GM20431 (cell line): ENCODE results near the gene FRMD6.

Experiments
- in situ Hi-C: fragments of 300-500 bp; cut with MseI, MboI; formaldehyde crosslinking; loops from one replicate; pipeline ENCODE4 v1.15.0; 2020; ENCODE audit warnings: low sequenced_read_pairs; ENCODE audit not compliant: unreplicated experiment

Gene FRMD6

DNA sequence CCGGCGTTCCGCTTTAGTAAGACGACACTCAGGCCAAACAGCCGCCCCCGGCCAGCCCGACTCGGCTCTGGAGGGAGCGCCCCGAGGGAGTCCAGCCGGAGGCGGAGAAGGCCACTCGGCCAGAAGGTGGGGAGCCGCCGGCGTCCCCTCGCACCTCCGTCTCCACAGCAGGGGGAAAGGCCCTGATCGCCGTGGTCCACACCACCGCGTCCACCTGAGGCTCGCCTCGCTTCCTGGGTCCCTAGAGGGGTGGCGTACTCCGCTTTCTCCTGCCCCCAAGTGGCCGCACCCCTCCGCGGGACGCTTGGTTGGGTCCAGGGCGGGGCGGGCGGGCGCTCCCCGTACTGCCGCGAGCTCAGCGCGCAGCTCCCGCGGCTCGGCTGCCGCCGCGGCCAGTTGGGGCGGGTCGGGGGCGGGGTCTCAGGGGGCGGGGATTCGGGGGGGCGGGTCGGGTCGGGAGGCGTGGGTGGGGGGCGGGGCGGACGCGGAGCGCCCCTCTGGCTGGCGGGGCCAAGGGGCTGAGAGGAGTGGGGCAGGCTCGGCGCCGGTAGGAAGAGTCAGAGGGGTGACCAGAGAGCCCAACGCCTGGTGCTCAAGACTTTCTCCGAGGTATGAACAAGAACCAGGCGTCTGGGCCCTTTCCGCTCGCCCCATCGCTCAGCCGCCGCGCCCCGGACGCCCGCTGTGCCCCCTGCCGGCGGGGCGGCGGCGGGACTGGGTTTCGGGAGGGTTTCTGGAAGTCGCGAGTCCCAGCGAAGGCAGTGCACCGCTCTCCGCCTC, at the start of gene FRMD6:
Gene FRMD6 (plus strand): TSS at position 523 of the 780 bp plus-strand sequence. CDS start 37,927 bp downstream, outside the sequence.
- in situ Hi-C loops = no loop called here

DNA sequence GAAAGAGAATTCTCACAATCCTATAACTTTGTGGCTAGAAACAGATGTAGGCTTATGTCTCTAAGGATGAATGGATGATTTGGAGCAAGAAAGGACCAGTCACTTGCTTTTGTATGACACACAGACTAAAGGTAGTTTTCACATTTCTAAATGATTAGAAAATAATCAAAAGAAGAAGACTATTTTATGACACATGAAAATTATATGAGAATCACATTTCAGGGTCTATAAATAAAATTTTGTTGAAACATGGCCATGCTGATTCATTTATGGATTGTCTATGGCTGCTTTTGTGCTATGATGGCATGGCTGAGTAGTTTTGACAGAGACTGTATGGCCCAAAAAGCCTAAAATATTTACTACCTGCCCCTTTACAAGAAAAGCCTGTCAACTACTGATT, 49.4 kb upstream of the FRMD6 start:
- in situ Hi-C loops = no loop called here

DNA sequence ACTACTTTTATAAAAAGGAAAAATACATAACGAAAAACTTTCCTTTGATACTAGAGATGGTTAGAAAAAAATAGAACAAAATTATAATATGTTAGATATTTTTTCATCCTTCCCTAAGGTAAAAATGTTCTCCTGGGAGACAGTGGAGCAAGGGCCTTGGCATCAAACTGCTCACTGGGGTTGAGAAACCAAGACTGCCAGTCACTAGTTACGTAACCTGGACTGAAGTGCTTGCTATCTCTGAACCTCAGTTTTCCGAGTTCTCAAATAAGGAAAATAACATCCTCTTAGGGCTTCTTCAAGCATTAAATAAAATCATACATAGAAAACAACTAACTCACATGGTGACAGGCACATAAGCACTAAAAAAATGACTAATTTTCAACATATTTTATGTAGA, 48.2 kb upstream of the FRMD6 start:
- in situ Hi-C loops = no loop called here

DNA sequence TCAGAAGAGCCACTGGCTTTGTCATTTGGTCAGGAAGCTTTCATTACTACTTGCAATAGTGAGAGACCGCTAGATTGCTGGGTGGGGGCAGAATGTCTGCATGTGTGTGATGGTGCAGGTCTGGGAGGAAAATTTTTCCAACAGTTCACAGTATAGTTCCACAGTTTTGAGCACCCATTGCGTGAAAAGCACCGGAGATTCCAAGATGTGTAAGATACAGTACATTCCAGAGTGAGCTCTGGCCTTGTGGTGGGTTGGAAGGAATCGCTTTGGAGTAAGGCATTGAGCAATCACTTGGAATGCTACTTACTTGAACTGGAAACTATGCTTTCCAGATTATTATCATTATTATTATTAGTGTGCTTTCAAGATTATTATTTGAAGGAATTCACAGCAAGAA, 47.6 kb upstream of the FRMD6 start:
- in situ Hi-C loops = no loop called here

DNA sequence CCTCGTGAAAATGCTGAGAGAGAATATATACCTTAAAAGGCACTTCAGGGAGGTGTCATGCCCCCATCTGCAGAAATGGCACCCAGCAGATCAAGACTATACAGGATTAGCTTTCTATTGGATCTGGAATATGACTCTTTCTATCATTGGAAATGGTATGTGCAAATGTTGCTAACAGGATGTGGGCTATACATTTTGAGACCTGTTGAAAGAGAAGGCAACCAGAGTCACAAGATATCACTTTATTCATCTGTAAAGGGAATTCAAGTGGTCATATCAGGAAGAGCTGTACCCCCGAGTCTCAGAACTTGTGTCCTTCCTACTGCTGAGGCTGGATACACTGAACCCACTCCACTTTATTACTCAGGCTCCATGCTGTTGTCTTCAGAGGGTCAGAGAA, 46.1 kb upstream of the FRMD6 start:
- in situ Hi-C loops = no loop called here

- in situ Hi-C loops = no loop called here
Observed at GRCh38 chr14:51607711-51608110, 44.0 kb upstream of the FRMD6 start.

DNA sequence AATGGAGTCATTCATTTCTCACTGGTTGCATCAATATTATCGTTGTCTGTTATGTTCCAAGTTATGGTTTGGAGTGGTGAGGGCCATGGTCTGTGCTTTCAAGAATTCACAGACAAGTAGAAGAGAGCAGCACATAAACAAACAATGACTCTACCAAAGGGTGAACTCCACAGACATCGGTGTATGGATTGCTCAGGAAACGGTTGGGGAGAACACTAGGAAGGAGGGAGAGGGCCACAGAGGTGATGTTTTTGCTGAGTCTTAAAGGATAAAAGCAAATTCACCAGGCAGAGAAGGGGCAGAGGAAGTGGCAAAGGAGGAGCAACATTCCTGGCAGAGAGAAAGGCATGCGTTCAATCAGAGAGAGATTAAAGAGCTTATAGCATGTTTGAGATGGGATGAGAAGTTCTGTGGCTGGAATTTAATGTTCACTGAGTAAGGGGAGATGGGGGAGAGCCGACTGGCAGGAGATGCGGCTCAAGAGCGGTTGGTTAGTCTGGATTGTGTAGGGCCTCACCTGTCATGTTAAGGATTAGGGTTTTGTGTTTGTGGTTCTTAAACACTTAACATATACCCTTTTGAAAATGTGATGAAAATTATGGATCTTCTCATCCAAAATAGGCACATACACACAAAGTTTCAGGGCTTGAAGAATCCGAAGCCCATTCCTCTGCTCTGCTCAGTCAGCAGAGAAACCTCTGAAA, 42.3 kb upstream of the FRMD6 start:
- in situ Hi-C loops = no loop called here

GRCh38 chr14:51609955-51610283, 41.8 kb upstream of the FRMD6 start:
- in situ Hi-C loops = no loop called here

DNA sequence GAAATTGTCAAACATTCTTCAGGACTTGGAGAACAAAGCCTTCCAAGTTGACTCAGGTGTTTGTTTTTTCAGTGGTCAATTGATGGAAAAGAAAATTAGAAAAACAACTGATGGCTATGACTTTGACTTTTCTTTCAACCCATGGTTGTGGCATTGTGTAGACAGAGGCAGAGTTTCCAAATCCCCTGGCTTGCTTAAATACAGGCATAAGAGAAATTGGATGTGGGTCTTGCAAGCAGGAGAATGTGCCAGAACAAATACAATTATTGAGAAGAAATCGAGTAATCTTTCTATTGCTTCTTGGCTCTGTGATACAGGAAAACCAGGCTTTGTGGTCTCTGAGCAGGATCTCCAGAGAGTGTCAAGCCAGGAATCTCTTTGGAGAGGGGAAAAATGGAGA, 40.9 kb upstream of the FRMD6 start:
- in situ Hi-C loops = no loop called here

GRCh38 chr14:51612449-51612848, 39.3 kb upstream of the FRMD6 start:
- in situ Hi-C loops = no loop called here

GRCh38 chr14:51613416-51613815, 38.3 kb upstream of the FRMD6 start:
- in situ Hi-C loops = no loop called here

DNA sequence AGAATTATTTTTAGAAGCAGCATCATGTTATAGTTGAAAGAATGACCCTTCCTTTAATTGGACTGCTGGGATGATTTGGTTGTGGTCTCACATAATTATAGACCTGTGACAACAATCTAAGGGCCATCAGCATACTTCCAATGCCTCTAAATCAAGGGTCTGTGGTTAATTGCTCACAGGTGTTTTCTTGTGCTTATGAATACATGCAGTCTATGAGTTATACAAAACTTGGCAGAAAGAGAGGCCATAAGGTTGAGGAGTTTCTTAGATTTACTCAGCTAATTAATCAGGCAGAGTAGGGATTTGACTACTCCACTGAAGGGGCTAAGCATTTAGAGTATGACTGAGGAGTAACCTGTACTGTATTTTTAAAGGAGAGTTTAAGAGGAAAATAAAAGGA, 37.0 kb upstream of the FRMD6 start:
- in situ Hi-C loops = no loop called here

DNA sequence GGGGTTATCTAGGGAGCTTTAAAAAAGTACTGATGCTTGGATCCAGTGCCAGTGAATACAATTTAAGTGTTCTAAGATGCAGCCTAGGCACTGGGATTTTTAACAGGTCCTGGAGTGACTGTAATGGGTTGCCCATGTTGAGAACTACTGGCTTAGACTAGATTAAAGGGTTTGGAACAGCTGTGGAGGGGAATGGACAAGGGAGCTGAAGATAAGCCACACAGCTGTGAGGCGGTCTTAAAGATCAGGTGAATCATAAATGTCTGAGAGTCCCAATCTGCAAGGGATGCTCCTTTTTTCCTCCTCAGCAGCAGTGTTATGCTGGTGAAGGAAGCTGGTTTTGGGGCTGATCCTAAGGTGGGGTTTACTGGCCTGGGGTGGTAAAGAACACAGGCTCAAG, 35.5 kb upstream of the FRMD6 start:
- in situ Hi-C loops = no loop called here

- in situ Hi-C loops = no loop called here
Observed at GRCh38 chr14:51616724-51617409, 34.8 kb upstream of the FRMD6 start.

DNA sequence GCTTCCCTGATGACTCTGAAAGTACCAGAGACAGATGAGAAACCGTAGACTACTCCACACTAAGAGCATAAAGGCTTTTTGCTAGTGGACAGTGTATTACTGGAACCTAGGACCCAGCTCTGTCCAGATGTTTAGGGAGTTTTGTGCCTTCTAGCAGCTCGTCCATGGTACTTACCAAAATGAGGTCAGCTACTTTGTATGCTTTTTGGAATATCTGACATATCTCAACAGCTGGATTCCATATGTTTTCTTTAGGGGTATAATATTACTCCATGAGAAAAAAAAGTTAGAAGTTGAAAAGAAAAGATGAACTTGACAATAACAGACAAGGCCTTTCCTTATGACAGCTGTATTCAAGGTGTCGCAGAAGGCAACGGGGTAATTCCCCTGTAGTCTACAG, 32.1 kb upstream of the FRMD6 start:
- in situ Hi-C loops = no loop called here

GRCh38 chr14:51620056-51620455, 31.7 kb upstream of the FRMD6 start:
- in situ Hi-C loops = no loop called here

DNA sequence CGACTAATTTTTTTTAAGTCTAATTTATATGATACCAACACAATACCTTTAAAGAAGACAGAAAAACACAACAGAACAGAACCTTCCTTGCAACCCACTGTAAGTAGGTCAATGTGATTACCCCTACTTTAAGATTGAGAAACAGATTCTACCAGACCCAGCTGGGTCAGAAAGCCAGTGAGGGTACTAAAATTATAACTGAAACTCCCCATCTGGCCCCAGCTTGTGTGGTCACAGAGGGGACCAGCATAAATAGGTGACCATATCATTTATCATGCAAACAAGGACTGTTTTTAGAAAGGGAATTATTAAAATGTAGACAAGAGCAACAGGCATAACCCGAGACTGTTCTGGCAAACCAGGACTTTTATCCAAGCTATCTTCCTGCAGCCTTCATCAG, 30.1 kb upstream of the FRMD6 start:
- in situ Hi-C loops = no loop called here

DNA sequence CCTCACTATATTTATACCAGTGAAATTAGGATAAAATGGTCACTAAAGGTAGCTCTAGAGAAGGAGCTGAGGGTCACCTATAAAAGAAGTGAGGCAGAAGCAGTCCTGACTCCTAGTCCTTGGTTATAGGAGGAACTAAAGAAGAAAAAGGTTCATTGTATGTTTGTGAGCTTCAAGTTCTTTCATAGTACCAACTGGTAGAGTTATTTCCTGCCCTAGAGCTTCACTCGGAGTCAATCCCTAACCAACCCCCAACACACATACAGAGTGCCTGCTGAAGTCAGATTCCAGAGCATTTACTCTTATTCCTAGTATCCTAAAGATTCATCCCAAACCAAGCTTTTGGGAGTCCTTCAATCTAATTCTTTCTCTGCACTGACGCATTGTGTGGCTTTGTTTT, 29.3 kb upstream of the FRMD6 start:
- in situ Hi-C loops = no loop called here

GRCh38 chr14:51624955-51625569, 26.6 kb upstream of the FRMD6 start:
- in situ Hi-C loops = no loop called here

- in situ Hi-C loops = no loop called here
Observed at GRCh38 chr14:51626185-51626584, 25.5 kb upstream of the FRMD6 start.

DNA sequence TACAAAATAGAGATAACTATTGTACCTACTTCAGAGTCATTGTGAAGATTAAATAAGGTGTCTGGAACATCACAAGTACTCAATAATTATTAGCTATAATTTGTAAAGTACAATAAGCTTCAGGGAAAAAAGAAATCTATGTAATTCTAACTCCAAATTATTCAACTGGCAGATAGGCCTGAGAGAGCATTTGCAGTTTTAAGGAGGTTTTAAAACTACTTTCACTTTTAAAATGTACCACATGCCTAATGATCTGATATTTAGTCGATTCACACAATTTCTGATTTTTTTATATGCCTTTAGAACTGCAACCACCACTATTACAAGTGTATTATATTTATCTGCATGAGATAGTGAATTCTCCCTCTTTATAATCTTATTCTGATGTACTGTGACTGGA, 24.9 kb upstream of the FRMD6 start:
- in situ Hi-C loops = no loop called here
